Suprapubic skin (tissue), 4 donors: ENCODE measurements around the gene AUTS2. TPM values are rescaled to one million over a fixed set of nuclear protein-coding genes. Genes with fewer than 3 reads are reported as not detected.

Experiments used
- DNase-seq, 2 donors: peaks; one replicate each; pipeline ENCODE4 v3.0.0-alpha.2; 2019; ENCODE audit warnings: low spot score in 2 of 2
- H3K27ac ChIP-seq: fragments of 200-600 bp; sonication (generic); one replicate; pipeline ENCODE4 v1.5.1; 2019
- H3K27me3 ChIP-seq: fragments of 200-600 bp; sonication (generic); one replicate; pipeline ENCODE4 v1.5.1; 2019
- H3K36me3 ChIP-seq: fragments of 200-600 bp; sonication (generic); one replicate; pipeline ENCODE4 v1.5.1; 2019
- H3K4me1 ChIP-seq: fragments of 200-600 bp; sonication (generic); one replicate; pipeline ENCODE4 v1.5.1; 2019
- H3K4me3 ChIP-seq: fragments of 200-600 bp; sonication (generic); one replicate; pipeline ENCODE4 v1.5.1; 2019; ENCODE audit warnings: mild to moderate bottlenecking
- H3K9me3 ChIP-seq: fragments of 200-600 bp; sonication (generic); one replicate; pipeline ENCODE4 v1.5.1; 2019
- EP300 ChIP-seq: sonication (generic); formaldehyde crosslinking; IDR thresholded peaks from one replicate; pipeline ENCODE4 v1.6.1; 2017; ENCODE audit warnings: antibody characterized with exemption
- POLR2A ChIP-seq, 2 donors: fragments of 450-650 bp; IDR thresholded peaks; one replicate each; pipeline ENCODE4 v1.6.1; 2017; ENCODE audit warnings: antibody characterized with exemption in 2 of 2, mild to moderate bottlenecking in 2 of 2, moderate library complexity in 2 of 2
- POLR2AphosphoS5 ChIP-seq, 3 donors: sonication (generic); formaldehyde crosslinking; IDR thresholded peaks; one replicate each; pipeline ENCODE4 v1.6.1; 2017; ENCODE audit warnings: antibody characterized with exemption in 3 of 3
- WGBS: methylation state at CpG from one replicate; pipeline ENCODE4 v1.1.5; 2018; 5-methylcytosine and 5-hydroxymethylcytosine counted together
- total RNA-seq, 4 donors: library from RNA; depleted of rRNA; stranded (reverse); fragments of >200 nt; gene quantifications; one replicate each; pipeline ENCODE4 v1.1.0, GENCODE V29; 2016
- TF ChIP-seq, protein P1 (sequence below), 2 donors: fragments of 200-600 bp in 1 of 2; fragments of 450-650 bp in 1 of 2; sonication (generic) in 1 of 2; IDR thresholded peaks; one replicate each; pipeline ENCODE4 v1.5.1; 2016 to 2019; ENCODE audit warnings: antibody characterized with exemption in 2 of 2, mild to moderate bottlenecking in 1 of 2, moderate library complexity in 1 of 2

AUTS2 gene
- total RNA-seq, 4 donors from 2014 or later, result 31.0 to 102 (median 56.4) TPM

DNA sequence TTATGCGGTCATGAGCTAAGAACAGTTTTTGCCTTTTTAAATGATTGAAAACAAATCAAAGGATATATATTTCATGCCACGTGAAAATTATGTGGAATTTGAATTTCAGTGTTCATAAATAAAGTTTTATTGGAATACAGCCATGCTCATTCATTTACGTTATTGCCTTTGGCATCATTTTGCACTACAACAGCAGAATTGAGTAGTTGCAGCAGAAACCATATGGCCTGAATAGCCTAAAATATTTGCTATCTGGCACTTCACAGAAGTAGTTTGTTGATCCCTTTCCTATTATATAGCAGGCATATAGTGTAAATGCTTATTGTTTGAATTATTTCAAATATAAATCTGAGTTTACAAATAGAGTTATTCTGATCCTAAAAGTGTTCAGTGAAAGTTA, 59.7 kb downstream of the AUTS2 start:
- Histone ChIP-seq H3K9me3 (no peaks in the 10 kb centered on the region), H3K27me3 (no peaks in the 10 kb centered on the region), H3K36me3 (no peaks in the 10 kb centered on the region), H3K4me3 (no peak overlapping the region), H3K4me1 (peaks cover 42% of the 10 kb centered on the region), H3K27ac (no peak overlapping the region)
- TF ChIP-seq POLR2AphosphoS5 (IDR thresholded peaks at IDR 0.05), result no peak
- no peak for TF ChIP-seq POLR2A (IDR thresholded peaks at IDR 0.05)
- TF ChIP-seq EP300, result no peak
- TF ChIP-seq, protein P1, sequence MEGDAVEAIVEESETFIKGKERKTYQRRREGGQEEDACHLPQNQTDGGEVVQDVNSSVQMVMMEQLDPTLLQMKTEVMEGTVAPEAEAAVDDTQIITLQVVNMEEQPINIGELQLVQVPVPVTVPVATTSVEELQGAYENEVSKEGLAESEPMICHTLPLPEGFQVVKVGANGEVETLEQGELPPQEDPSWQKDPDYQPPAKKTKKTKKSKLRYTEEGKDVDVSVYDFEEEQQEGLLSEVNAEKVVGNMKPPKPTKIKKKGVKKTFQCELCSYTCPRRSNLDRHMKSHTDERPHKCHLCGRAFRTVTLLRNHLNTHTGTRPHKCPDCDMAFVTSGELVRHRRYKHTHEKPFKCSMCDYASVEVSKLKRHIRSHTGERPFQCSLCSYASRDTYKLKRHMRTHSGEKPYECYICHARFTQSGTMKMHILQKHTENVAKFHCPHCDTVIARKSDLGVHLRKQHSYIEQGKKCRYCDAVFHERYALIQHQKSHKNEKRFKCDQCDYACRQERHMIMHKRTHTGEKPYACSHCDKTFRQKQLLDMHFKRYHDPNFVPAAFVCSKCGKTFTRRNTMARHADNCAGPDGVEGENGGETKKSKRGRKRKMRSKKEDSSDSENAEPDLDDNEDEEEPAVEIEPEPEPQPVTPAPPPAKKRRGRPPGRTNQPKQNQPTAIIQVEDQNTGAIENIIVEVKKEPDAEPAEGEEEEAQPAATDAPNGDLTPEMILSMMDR (IDR thresholded peaks at IDR 0.05), result no peak
- DNase-seq, result no peak
- WGBS, result 73% methylated on average over 3 of the region's 3 CpGs

DNA sequence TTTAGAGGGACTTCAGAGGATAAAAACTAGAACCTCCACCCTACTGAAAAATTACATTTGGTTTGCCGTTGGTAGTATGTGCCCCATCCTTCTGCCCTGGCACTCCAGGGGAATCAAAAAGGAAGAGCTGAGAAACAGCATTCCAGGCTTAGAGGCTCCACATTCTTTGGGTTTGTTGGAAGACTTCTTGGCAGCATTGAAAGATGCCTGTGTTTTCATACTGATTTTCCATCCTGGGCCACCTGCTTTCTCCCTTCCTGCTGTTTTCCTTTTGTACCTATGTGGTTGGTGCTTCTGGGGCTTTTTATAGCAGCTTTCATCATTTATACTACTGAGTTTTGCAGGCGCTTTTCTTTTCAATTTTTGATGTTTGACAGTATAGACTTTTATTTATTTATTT, 61.7 kb downstream of the AUTS2 start:
- Histone ChIP-seq H3K9me3 (no peaks in the 10 kb centered on the region), H3K27me3 (no peaks in the 10 kb centered on the region), H3K36me3 (no peaks in the 10 kb centered on the region), H3K4me3 (no peak overlapping the region), H3K4me1 (peaks cover 26% of the 10 kb centered on the region), H3K27ac (no peak overlapping the region)
- DNase-seq, result no peak
- 37% methylated on average over 2 of the region's 2 CpGs for WGBS
- TF ChIP-seq POLR2A (IDR thresholded peaks at IDR 0.05) (no peak), POLR2AphosphoS5 (IDR thresholded peaks at IDR 0.05) (no peak), EP300 (no peak)
- TF ChIP-seq, protein P1 (IDR thresholded peaks at IDR 0.05), result no peak

DNA sequence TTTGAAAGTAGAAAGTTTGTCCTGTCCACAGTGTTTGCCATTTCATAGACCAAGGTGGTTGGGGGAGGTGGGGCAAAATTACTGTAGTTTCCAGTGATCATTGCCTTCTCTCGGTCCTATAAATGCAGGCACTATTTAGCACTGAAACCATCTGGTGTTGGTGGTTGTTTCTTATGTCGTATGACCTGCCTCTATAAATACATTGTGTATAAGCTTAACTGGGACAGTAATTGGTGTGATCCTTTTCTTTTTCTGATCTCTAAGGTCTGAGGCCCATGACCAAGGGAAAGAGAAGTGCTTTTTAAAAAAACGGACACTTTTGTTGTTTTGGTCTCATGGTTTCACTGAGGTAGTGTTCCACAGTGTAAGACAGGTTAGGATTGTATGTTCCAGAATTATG, 63.1 kb downstream of the AUTS2 start:
- TF ChIP-seq, protein P1 (IDR thresholded peaks at IDR 0.05), result no peak
- TF ChIP-seq POLR2A (IDR thresholded peaks at IDR 0.05), result no peak
- no peak for TF ChIP-seq POLR2AphosphoS5 (IDR thresholded peaks at IDR 0.05)
- TF ChIP-seq EP300, result no peak
- no peaks in the 10 kb centered on the region for H3K27me3 ChIP-seq

DNA sequence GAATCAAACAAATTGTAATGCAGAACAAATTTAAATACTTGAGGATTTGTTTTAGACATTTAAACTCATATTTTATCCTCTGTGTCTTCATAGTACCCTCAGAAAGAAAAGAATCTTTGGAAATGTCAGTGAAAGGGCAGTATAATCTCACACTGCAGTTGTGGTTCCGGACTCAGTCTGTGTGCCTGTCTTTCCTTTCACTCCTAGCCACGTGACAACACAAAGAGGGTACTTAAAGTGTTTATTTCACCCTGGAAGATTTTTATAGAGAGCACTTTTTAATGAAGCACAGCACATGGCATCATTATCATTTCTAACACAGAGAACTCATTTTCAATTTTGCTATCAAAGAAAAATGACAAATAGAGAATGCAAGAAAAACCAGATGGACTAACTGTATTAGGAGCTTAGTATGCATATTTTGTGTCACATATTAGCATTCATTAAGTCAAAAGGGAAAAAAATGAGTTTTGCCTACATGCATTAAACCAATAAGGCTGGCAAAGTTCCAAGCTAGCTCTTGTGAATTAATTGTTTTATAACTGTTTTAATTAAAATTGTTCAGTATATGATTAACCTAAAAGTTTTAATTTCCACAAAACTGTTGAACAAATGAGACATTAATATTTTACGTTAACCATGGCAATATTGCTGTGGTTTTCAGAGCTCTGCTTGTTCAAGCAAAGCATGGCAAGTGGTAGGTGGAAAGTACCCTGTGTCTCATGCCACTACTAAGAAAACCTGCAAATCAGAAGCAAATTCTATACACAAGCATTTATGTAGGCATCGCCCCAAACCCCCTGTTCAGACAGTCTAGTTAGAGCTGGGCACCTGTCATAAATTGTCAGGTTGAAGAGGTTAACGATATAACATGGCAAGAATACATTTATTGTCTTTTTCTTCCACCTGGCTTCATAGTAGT, 65.9 kb downstream of the AUTS2 start:
- TF ChIP-seq POLR2AphosphoS5 (IDR thresholded peaks at IDR 0.05), result no peak
- TF ChIP-seq EP300, result no peak
- TF ChIP-seq, protein P1 (IDR thresholded peaks at IDR 0.05), result no peak
- no peak for TF ChIP-seq POLR2A (IDR thresholded peaks at IDR 0.05)
- Histone ChIP-seq H3K27ac (no peak overlapping the region), H3K9me3 (no peaks in the 10 kb centered on the region), H3K27me3 (no peaks in the 10 kb centered on the region), H3K36me3 (no peaks in the 10 kb centered on the region), H3K4me3 (no peak overlapping the region), H3K4me1 (no peaks in the 10 kb centered on the region)
- WGBS, result 82% methylated on average over 5 of the region's 5 CpGs
- no peak for DNase-seq

More for the DNA sequence above, 63.1 kb downstream of the AUTS2 start:
- 93% methylated on average over 3 of the region's 3 CpGs for WGBS
- no peak overlapping the region for H3K27ac ChIP-seq
- peaks cover 14% of the 10 kb centered on the region for H3K4me1 ChIP-seq
- no peaks in the 10 kb centered on the region for H3K9me3 ChIP-seq
- H3K36me3 ChIP-seq, result no peaks in the 10 kb centered on the region
- no peak overlapping the region for H3K4me3 ChIP-seq
- no peak for DNase-seq

DNA sequence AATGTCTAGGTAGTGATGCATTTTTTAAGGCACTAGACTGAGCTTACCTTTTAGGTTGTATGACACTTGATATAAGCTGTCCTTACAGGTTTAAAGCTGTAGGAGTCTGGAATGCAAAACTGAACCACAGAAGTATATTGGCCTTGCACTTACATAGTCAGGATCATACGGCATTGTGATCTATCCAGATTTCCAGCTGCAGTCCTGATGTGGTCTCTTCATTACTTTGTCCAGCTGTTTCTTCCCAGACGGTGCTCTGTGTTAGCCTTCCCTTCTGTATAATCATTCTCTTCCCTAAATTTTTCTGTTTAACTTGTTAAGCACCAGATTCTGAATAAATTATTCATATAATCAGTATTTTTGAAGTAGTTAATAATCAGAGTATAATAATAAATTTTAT, 67.1 kb downstream of the AUTS2 start:
- Histone ChIP-seq H3K4me1 (peaks cover 6% of the 10 kb centered on the region), H3K4me3 (no peak overlapping the region), H3K36me3 (no peaks in the 10 kb centered on the region), H3K27me3 (no peaks in the 10 kb centered on the region), H3K9me3 (no peaks in the 10 kb centered on the region), H3K27ac (no peak overlapping the region)
- TF ChIP-seq POLR2A (IDR thresholded peaks at IDR 0.05) (no peak), EP300 (no peak), POLR2AphosphoS5 (IDR thresholded peaks at IDR 0.05) (no peak)
- TF ChIP-seq, protein P1 (IDR thresholded peaks at IDR 0.05), result no peak
- WGBS, result 70% methylated on average over 2 of the region's 2 CpGs
- no peak for DNase-seq
